HG03520 (cell line): ENCODE results near the gene MAST3.

ENCODE experiments used
- ATAC-seq: cut with Tn5 transposase; IDR thresholded peaks from one replicate; pipeline ENCODE4 v1.9.1; 2021; ENCODE audit warnings: mild to moderate bottlenecking, moderate library complexity; ENCODE audit not compliant: unreplicated experiment

MAST3 gene

DNA sequence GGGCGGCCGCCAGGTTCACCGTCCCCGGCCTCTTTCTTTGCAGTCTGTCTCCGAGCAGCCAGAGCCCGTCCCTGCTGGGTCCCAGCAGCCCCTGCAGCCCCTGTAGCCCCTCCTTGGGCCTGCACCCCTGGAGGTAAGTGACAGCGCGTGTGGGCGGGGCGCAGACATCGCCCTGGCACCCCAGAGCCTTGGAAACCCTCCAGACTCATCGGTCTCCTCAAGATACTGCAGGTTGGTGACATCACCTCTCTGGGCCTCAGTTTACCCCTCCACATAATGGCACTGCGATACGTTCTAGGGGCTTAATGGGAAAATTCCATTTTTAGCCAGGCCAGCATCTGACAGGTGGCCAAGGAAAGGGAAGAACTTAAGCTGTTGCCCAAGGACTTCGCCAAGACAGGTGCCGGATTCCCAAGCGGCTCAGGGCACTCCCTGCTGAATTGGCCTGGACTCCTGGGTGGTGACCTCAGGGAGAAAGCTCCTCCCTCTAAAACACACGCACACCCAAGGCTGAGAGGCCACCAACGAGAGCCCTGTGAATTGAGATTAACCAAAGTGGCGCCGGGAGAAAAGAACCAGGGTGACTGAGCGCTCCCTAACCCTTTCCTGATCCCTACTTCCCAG is 13.1 kb downstream of the MAST3 start:
- ATAC-seq: no peak

DNA sequence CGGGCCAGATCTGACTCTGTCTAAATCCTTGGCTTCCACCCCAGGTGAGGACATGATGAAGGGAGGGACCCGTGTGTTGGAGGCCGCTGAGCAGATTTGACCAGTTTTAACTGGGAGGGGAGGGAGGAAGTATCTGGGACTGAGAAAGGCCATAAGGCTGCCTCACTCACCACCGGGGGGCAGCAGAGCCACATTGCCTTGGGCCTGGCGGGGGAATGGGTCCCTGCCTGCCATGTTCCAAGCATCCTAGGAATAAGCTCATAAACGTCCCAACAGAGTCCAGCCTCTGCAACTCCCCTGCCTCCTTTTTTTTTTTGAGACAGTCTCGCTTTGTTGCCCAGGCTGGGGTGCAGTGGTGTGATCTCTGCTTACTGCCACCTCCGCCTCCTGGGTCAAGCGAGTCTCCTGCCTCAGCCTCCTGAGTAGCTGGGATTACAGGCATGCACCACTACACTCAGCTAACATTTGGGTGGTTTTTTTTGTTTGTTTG is 15.5 kb downstream of the MAST3 start:
- no peak for ATAC-seq

DNA sequence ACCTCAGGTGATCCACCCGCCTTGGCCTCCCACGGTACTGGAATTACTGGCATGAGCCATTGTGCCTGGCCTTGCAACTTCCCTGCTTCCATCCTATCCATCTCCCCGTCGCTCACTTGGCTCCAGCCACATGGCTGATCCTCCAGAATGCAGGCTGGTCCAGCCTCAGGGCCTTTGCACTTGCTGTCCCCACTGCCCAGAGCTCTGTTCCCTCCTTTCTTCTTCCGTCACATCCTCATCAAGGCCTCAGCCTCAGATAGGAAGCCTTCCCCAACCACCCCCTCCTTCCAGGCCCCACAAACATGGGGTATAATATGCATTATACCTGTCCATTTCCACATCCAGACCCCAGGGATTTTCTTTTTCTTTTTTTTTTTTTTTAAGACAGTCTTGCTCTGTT is 16.2 kb downstream of the MAST3 start:
- ATAC-seq: no peak

- ATAC-seq: no peak
These were observed 16.9 kb downstream of the MAST3 start for GRCh38 chr19:18114483-18114882.

DNA sequence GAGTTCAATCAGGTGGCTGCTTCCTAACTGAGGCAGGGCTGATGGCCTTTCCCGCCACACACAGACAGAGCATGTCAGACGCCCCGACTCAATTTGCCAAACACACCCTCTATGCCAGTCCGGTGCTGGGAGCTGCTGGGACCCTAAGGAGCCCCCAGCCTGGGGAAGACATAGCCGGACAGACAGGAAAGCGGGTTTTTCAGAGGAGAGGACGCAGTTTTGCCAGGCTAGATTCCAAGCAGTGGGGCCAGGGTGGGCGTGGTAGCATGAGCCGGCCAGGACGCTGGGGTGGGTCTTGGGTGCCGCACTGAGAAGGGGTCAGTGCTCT is 19.8 kb downstream of the MAST3 start:
- no peak for ATAC-seq

GRCh38 chr19:18117692-18118378 is 20.3 kb downstream of the MAST3 start:
- ATAC-seq: peak; percentile 80

DNA sequence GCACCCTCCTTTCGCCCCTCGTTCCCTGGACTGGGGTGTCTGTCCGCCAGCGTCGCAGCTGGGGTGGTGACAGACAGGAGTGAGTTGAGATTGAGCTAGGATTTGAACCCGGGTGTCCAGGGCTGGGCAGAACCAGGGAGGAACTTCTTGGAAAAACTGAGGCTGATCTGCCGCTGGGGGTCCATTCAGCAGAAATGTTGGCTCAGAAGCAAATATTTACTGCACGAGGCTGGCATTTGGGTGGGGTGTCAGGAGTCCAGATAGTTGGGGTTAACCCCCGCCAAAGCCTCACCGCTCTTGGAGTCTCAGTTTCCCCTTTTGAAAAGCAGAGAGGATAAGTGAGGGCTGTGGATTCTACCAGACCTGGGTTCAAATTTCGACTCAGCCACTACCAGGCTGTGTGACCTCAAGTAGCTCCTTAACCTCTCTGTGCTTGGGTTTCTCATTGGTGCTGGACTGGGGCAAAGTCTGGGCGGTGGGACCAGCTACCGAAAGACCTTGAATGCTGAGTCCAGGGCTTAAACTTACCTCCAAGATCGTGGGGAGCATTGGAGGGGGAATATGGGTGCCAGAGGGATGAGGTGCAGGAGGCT is 20.9 kb downstream of the MAST3 start:
- ATAC-seq: no peak

DNA sequence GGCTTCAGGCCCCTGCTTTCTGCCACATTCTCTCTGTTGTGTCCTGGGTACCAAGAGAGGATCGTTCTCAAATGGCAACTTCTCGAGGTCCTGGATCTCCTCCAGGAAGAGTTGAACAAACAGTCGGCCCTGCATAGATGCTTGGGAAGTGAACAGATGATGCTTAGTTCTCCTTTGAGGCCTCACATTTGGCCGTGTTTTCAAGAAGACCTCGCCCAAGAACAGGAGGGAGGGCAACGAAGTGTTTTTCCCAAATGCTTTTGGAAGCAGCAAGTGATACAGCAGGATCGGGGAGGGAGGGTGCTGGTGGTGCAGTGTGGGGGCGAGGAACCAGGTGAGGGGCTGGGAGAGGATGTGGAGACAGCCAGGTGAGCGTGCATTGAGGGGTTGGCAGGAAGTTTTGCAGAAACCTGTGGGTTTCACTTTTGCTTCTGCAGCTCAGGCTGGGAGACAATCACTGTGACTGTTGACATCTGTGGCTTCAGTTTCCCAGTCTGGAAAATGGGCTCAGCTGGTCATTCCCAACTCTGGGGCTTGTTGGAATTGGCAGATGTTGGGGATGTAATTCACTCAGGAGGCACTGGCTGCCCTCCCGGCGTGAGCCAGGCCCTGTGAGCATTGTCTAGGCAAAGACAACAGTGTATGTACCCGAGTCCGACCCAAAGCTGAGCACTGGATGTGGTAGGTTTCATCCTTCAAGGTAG is 21.6 kb downstream of the MAST3 start:
- ATAC-seq: no peak

DNA sequence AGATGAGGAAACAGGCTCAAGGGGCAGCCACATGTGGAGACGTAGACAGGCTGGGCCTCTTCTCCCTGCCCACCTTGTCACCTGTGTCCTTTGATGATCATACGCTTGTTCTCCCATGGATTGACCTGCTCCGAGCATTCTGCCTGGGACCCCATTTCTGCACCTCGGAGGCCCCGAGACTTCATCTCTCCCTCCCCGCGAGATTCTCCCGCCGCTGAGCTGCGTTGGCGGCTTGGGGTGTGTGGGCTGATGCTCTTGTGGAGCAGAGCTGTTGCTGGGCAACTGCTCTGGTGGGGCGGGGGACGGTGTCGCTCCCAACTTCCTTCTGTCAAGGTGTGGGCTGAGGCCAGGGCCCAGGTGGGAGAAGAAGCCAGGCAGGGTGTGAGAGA is 22.1 kb downstream of the MAST3 start:
- no peak for ATAC-seq

DNA sequence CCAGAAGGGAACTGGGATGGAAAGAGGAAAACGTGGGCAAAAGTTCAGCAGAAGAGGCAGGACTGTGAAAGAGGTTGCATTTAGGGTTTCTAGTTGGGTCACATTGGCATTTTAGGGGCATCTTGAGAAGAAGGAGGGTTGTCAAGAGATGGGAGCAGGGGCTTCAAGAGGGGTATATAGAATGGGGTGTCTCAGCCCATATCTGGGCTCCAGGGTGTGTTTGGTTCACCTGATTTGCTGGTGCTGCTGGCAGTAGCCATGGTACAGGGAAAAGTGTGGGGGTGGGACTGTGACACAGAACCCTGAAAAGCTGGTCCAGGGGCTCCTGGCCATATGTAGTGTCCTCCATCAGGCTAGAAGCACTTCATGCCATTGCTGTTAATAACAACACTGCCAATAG is 22.5 kb downstream of the MAST3 start:
- ATAC-seq: no peak

GRCh38 chr19:18121166-18121565 is 23.6 kb downstream of the MAST3 start:
- ATAC-seq: no peak

DNA sequence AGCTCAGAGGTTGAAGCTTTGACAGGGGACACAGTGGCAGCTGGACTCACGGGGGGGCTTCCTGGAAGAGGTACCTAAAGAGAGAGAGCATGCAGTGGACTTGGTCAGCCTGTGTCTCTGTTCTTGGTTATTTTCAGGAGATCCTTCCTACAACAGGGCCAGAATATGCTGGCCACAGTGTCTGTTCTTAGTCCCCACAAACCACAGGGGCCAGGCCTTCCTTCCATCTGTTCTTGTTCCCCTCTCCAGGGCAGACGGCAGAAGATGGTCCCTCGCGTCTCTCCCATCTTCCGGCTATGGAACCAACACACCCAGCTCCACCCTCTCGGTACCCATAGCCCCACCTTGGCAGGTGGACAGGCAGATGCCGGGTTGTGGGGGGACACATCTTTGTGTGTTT is 24.8 kb downstream of the MAST3 start:
- no peak for ATAC-seq

- ATAC-seq: no peak
These were observed 25.6 kb downstream of the MAST3 start for GRCh38 chr19:18122860-18123795.

- ATAC-seq: no peak
These were observed 26.2 kb downstream of the MAST3 start for GRCh38 chr19:18123819-18124218.

DNA sequence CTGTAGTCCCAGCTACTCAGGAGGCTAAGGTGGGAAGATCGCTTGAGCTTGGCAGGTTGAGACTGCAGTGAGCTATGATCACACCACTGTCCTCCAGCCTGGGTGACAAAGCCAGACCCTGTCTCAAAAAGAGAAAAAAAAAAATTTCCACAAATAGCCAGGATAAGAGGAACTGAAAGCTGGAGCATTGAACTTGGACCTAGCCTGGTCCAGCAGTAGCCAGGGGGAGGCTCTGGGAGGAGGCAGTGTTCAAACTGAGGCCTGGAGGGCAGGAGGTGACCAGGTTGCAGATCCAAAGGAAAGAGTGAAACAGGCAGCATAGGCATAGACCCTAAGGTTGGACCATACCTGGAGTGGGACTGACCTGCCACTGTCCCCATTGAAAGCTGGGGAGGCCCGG is 28.5 kb downstream of the MAST3 start:
- no peak for ATAC-seq

- ATAC-seq: no peak
These were observed 30.5 kb downstream of the MAST3 start for GRCh38 chr19:18128044-18128443.

GRCh38 chr19:18128805-18129204 is 31.2 kb downstream of the MAST3 start:
- ATAC-seq: no peak

- no peak for ATAC-seq
These were observed 33.1 kb downstream of the MAST3 start for GRCh38 chr19:18130523-18131242.

- no peak for ATAC-seq
These were observed 34.4 kb downstream of the MAST3 start for GRCh38 chr19:18131841-18132596.
